GM12878 (cell line): ENCODE measurements around the gene ATP5F1A. TPM values are rescaled to one million over a fixed set of nuclear protein-coding genes. Genes with fewer than 3 reads are reported as not detected.

ENCODE experiments used
- ATAC-seq: fragments of 200-7000 bp; cut with Tn5 transposase; 3 replicates; pipeline ENCODE4 v1.9.1; 2020; ENCODE audit warnings: mild to moderate bottlenecking, moderate library complexity
- BruUV-seq: library from RNA; stranded (reverse); fragments of 400-500 nt; replicated peaks from 2 replicates; lab custom pipeline; 2021; lab: Mats Ljungman, UMichigan
- CTCF ChIA-PET: fragments of 300-600 bp; sonication (Branson Sonifier 250); formaldehyde crosslinking; extraction: SDS; loops from one replicate; lab custom pipeline; 2021; ENCODE audit warnings: inconsistent platforms; lab: Yijun Ruan, JAX
- POLR2A ChIA-PET: fragments of 350-600 bp; formaldehyde crosslinking; extraction: SDS; loops from one replicate; lab custom pipeline; 2021; ENCODE audit warnings: inconsistent platforms; lab: Charles Lee
- RAD21 ChIA-PET: fragments of 300-600 bp; sonication (Branson Sonifier 250); formaldehyde crosslinking; loops from one replicate; lab custom pipeline; 2023; ENCODE audit warnings: antibody characterized with exemption; ENCODE audit not compliant: unreplicated experiment; lab: Charles Lee
- SMC1A ChIA-PET: fragments of 300-600 bp; sonication (Branson Sonifier 250); formaldehyde crosslinking; loops from one replicate; lab custom pipeline; 2023; ENCODE audit not compliant: unreplicated experiment, uncharacterized antibody; lab: Charles Lee
- DNase-seq: peaks from one replicate; pipeline ENCODE4 v3.0.0-alpha.2; 2011; ENCODE audit warnings: low read depth, low spot score
- FAIRE-seq: peaks from 3 replicates; lab custom pipeline; 2011; peaks lifted over from hg19 to GRCh38; lab: Jason Lieb, UNC
- H2AFZ ChIP-seq: 2 replicates; pipeline ENCODE4 v1.6.0; 2011; ENCODE audit warnings: low read depth, low read length, control low read depth; ENCODE audit not compliant: control insufficient read depth
- H3K27ac ChIP-seq: 2 replicates; pipeline ENCODE4 v1.5.1; 2011; ENCODE audit warnings: control low read depth; ENCODE audit not compliant: control insufficient read depth, insufficient read depth
- H3K27me3 ChIP-seq, 2 experiments: replicated peaks in 1 of 2; 2 replicates each; pipeline versions ENCODE4 v1.6.0 to v1.6.1; 2011; ENCODE audit warnings: low read length in 1 of 2; ENCODE audit not compliant: control insufficient read depth in 2 of 2, insufficient read depth in 2 of 2
- H3K36me3 ChIP-seq, 2 experiments: 2 replicates each; pipeline ENCODE4 v1.5.1; 2011; ENCODE audit warnings: low read length in 1 of 2; ENCODE audit not compliant: control insufficient read depth in 2 of 2, insufficient read depth in 2 of 2
- H3K4me1 ChIP-seq: 2 replicates; pipeline ENCODE4 v1.6.1; 2011; ENCODE audit warnings: mild to moderate bottlenecking, low read length, moderate library complexity, mixed read lengths; ENCODE audit not compliant: control insufficient read depth, insufficient read depth
- H3K4me2 ChIP-seq: 2 replicates; pipeline ENCODE4 v1.6.0; 2011; ENCODE audit warnings: control low read depth; ENCODE audit not compliant: control insufficient read depth, insufficient read depth
- H3K4me3 ChIP-seq: fragments of 200-600 bp; sonication (generic); 2 replicates; pipeline ENCODE4 v1.5.1; 2016
- H3K79me2 ChIP-seq: 2 replicates; pipeline ENCODE4 v1.6.0; 2011; ENCODE audit warnings: low read length; ENCODE audit not compliant: control insufficient read depth, insufficient read depth
- H3K9ac ChIP-seq: 2 replicates; pipeline ENCODE4 v1.8.0; 2011; ENCODE audit warnings: low read length, control low read depth, mixed read lengths; ENCODE audit not compliant: control insufficient read depth, insufficient read depth
- H3K9me3 ChIP-seq: replicated peaks from 3 replicates; pipeline ENCODE4 v1.5.1; 2011; ENCODE audit warnings: mild to moderate bottlenecking, low read length; ENCODE audit not compliant: control insufficient read depth, insufficient read depth
- H4K20me1 ChIP-seq: 2 replicates; pipeline ENCODE4 v1.6.0; 2011; ENCODE audit not compliant: control insufficient read depth, insufficient read depth
- BACH1 ChIP-seq: fragments of 450-650 bp; IDR thresholded peaks from 2 replicates; pipeline ENCODE4 v1.6.1; 2017; ENCODE audit warnings: mild to moderate bottlenecking, borderline replicate concordance
- CEBPB ChIP-seq, 2 experiments: fragments of 150-350 bp in 1 of 2; IDR thresholded peaks; 2 replicates each; pipeline ENCODE4 v1.6.1; 2012 to 2014; ENCODE audit warnings: low read depth in 2 of 2, low read length in 2 of 2, borderline replicate concordance in 1 of 2, inconsistent platforms in 1 of 2
- EED ChIP-seq: sonication (generic); IDR thresholded peaks from 2 replicates; pipeline ENCODE4 v1.6.1; 2016; ENCODE audit warnings: antibody characterized with exemption, low read depth
- JUNB ChIP-seq: IDR thresholded peaks from 2 replicates; pipeline ENCODE4 v1.6.1; 2016; ENCODE audit warnings: antibody characterized with exemption, mild to moderate bottlenecking
- NR2C1 ChIP-seq: fragments of 450-650 bp; IDR thresholded peaks from 2 replicates; pipeline ENCODE4 v1.6.1; 2017; ENCODE audit warnings: antibody characterized with exemption, mild to moderate bottlenecking, moderate library complexity
- RAD21 ChIP-seq: IDR thresholded peaks from 2 replicates; pipeline ENCODE4 v1.6.1; 2011; ENCODE audit warnings: mild to moderate bottlenecking, low read depth, low read length, moderate library complexity; ENCODE audit not compliant: insufficient read depth
- SMC3 ChIP-seq: IDR thresholded peaks from 2 replicates; pipeline ENCODE4 v1.6.1; 2011; ENCODE audit warnings: low read length, improper control_type of control experiment, borderline replicate concordance
- SPI1 ChIP-seq: IDR thresholded peaks from 2 replicates; pipeline ENCODE4 v1.6.1; 2011; ENCODE audit warnings: low read depth, mild to moderate bottlenecking, low read length, moderate library complexity, borderline replicate concordance; ENCODE audit not compliant: insufficient read depth
- STAT3 ChIP-seq: IDR thresholded peaks from 2 replicates; pipeline ENCODE4 v1.6.1; 2011; ENCODE audit warnings: low read depth, low read length, improper control_type of control experiment
- ZNF217 ChIP-seq: fragments of 450-650 bp; IDR thresholded peaks from 2 replicates; pipeline ENCODE4 v1.6.1; 2017; ENCODE audit warnings: antibody characterized with exemption, mild to moderate bottlenecking
- WGBS: methylation state at CpG from one replicate; pipeline ENCODE4 v1.1.6; 2016; ENCODE audit warnings: low lambda C conversion rate; ENCODE audit not compliant: insufficient replicate concordance, insufficient coverage; ENCODE audit errors: missing lambda C conversion rate; 5-methylcytosine and 5-hydroxymethylcytosine counted together
- in situ Hi-C: fragments of 300-500 bp; cut with MboI; formaldehyde crosslinking; loops from 9 replicates; pipeline ENCODE4 v1.14.3; 2018; ENCODE audit warnings: mixed read lengths
- intact Hi-C: fragments of 100-400 bp; cut with micrococcal nuclease; formaldehyde crosslinking; loops from one replicate; pipeline ENCODE4 v1.14.2; 2022; ENCODE audit not compliant: unreplicated experiment
- polyA plus RNA-seq, 11 experiments: library from polyadenylated mRNA; depleted of rRNA in 4 of 11; unstranded in 6 of 11; stranded (reverse) in 5 of 11; fragments of >200 nt; fragmentation: Nextera tagmentation in 4 of 11; fragmentation: Illumina TruSeq in 1 of 11; extraction: Ambion mirVana in 4 of 11; extraction: Trizol in 1 of 11; gene quantifications; 1 replicate in 1 of 11; 2 replicates in 10 of 11; pipeline versions ENCODE4 v1.2.1 to v1.2.3, GENCODE V29; 2011 to 2016; ENCODE audit warnings: inconsistent platforms in 2 of 11, missing spikeins in 2 of 11, low read depth in 1 of 11
- total RNA-seq, 4 experiments: library from RNA; depleted of rRNA in 3 of 4; stranded (reverse); fragments of >200 nt in 3 of 4; fragmentation: Illumina TruSeq in 1 of 4; extraction: Trizol in 1 of 4; gene quantifications; 2 replicates each; pipeline versions ENCODE4 v1.2.1 to v1.2.3, GENCODE V29; 2013 to 2021
- TF ChIP-seq, protein P1 (sequence below): fragments of 450-650 bp; IDR thresholded peaks from 2 replicates; pipeline ENCODE4 v1.6.1; 2017; ENCODE audit warnings: low read depth, mild to moderate bottlenecking, moderate library complexity
- TF ChIP-seq, protein P2 (sequence below), 3 experiments: IDR thresholded peaks in 2 of 3; conservative IDR thresholded peaks in 1 of 3; 2 replicates each; pipeline ENCODE4 v1.5.1; 2011; ENCODE audit warnings: low read depth in 3 of 3, low read length in 3 of 3, mild to moderate bottlenecking in 3 of 3, control low read depth in 2 of 3, moderate library complexity in 2 of 3, inconsistent platforms in 1 of 3, mixed read lengths in 1 of 3; ENCODE audit not compliant: control insufficient read depth in 2 of 3, insufficient read depth in 1 of 3; ENCODE audit errors: extremely low read depth in 1 of 3
- TF ChIP-seq, protein P3 (sequence below): IDR thresholded peaks from 2 replicates; pipeline ENCODE4 v1.6.1; 2011; ENCODE audit warnings: mild to moderate bottlenecking, low read depth, low read length, moderate library complexity; ENCODE audit not compliant: insufficient replicate concordance
- TF ChIP-seq, protein P4 (sequence below): IDR thresholded peaks from 2 replicates; pipeline ENCODE4 v1.6.1; 2011; ENCODE audit warnings: low read depth, low read length, improper control_type of control experiment, borderline replicate concordance
- TF ChIP-seq, protein P5 (sequence below): IDR thresholded peaks from 2 replicates; pipeline ENCODE4 v1.6.1; 2011; ENCODE audit warnings: low read depth, mild to moderate bottlenecking, low read length, moderate library complexity, borderline replicate concordance; ENCODE audit errors: extremely low read depth

Gene ATP5F1A
- total and polyA plus RNA-seq, 10 of the 15 experiments (the other 5 are each of a cell fraction or from before 2014, with no cell fraction given): 592 to 1,161 (median 723) TPM

DNA sequence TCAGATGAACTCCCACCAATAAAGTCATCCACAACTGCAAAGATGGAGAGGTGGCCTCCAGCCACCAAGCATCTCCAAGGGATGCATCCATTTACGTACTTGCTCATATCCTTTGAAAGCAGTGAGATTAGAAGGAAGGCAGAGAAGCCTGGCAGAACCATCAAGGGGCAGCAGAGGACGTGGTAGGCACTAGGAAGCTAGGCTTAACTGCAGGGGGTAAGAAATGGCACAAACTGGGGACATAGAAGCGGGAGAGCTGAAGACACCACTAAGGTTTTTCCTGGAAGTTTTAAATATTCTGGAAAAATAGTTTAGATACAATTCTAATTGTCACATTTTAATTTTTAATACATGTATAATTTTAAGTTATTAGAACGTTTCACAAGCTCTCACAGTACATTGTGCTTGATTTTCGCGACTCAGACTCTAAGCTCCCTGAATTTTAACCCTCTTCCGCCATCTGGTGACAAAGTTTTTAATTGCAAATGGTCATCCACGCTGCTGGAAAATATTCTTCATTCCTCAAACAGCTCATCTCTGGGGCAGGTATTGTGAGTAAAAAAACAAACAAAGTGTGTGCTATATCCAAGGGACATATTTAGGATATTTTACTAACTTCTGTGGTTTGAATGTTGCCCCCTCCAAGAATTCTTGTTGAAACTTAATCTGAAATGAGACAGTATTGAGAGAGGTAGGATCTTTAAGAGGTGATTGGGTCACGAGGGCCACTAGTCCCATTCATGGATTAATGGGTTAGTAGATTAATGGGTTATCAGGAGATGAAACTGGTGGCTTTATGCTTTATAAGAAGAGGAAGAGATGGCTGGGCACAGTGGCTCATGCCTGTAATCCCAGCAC is 24.4 kb downstream of the ATP5F1A start:
- Histone ChIP-seq H3K4me1 (peaks cover 14% of the 10 kb centered on the region), H3K4me3 (no peak overlapping the region), H3K9ac (no peak overlapping the region), H3K27ac (no peak overlapping the region), H3K9me3 (no peaks in the 10 kb centered on the region), H3K36me3 (no peaks in the 10 kb centered on the region; a peak in 3 of 4 replicates), H3K4me2 (no peak overlapping the region), H2AFZ (no peak overlapping the region), H3K79me2 (no peaks in the 10 kb centered on the region; the same call in none of the 2 replicates), H4K20me1 (no peaks in the 10 kb centered on the region), H3K27me3 (no peaks in the 10 kb centered on the region; a peak in 1 of 4 replicates)
- no TSS peak for BruUV-seq
- WGBS: 28% methylated on average over 9 of the region's 9 CpGs
- DNase-seq (no peak), ATAC-seq (peak; percentile 63), FAIRE-seq (peak; percentile 86)
- RAD21 ChIA-PET: interaction anchor here (0.5 to 2.5 kb wide), 30 partner anchors 9 to 584 kb away, joined by 3 to 39 read pairs (median 4); no protein-coding TSS in a partner anchor
- intact Hi-C loops (loop anchor here (2.0 to 5.0 kb wide), 4 partner anchors 96 to 409 kb away; no protein-coding TSS in a partner anchor), in situ Hi-C loops (loop anchor here (5.0 to 10.0 kb wide), 2 partner anchors 151 to 379 kb away; no protein-coding TSS in a partner anchor)
- SMC1A ChIA-PET: interaction anchor here (0.7 to 2.1 kb wide), 38 partner anchors 9 to 452 kb away, joined by 3 to 36 read pairs (median 5); no protein-coding TSS in a partner anchor
- POLR2A ChIA-PET: no interaction called here
- CTCF ChIA-PET: interaction anchor here (0.7 to 5.4 kb wide), 65 partner anchors 10 to 841 kb away, joined by 3 to 78 read pairs (median 5); partner anchors contain the start of genes ATP5F1A, HAUS1 and SLC14A1
- TF ChIP-seq EED (no peak), CEBPB (IDR thresholded peaks at IDR 0.05; ENCODE audit: borderline replicate concordance in 1 of 2, low read depth in 2 of 2, low read length in 2 of 2) (no peak), RAD21 (peak; percentile 91), STAT3 (no peak), ZNF217 (no peak), SPI1 (no peak), NR2C1 (no peak), SMC3 (peak; percentile 65; the same call in 1 of the 2 replicates), BACH1 (no peak), JUNB (no peak)
- TF ChIP-seq, protein P1, sequence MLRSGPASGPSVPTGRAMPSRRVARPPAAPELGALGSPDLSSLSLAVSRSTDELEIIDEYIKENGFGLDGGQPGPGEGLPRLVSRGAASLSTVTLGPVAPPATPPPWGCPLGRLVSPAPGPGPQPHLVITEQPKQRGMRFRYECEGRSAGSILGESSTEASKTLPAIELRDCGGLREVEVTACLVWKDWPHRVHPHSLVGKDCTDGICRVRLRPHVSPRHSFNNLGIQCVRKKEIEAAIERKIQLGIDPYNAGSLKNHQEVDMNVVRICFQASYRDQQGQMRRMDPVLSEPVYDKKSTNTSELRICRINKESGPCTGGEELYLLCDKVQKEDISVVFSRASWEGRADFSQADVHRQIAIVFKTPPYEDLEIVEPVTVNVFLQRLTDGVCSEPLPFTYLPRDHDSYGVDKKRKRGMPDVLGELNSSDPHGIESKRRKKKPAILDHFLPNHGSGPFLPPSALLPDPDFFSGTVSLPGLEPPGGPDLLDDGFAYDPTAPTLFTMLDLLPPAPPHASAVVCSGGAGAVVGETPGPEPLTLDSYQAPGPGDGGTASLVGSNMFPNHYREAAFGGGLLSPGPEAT: no peak
- TF ChIP-seq, protein P2, sequence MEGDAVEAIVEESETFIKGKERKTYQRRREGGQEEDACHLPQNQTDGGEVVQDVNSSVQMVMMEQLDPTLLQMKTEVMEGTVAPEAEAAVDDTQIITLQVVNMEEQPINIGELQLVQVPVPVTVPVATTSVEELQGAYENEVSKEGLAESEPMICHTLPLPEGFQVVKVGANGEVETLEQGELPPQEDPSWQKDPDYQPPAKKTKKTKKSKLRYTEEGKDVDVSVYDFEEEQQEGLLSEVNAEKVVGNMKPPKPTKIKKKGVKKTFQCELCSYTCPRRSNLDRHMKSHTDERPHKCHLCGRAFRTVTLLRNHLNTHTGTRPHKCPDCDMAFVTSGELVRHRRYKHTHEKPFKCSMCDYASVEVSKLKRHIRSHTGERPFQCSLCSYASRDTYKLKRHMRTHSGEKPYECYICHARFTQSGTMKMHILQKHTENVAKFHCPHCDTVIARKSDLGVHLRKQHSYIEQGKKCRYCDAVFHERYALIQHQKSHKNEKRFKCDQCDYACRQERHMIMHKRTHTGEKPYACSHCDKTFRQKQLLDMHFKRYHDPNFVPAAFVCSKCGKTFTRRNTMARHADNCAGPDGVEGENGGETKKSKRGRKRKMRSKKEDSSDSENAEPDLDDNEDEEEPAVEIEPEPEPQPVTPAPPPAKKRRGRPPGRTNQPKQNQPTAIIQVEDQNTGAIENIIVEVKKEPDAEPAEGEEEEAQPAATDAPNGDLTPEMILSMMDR (IDR thresholded peaks at IDR 0.05 in 2 of 3, conservative IDR thresholded peaks at IDR 0.05 in 1 of 3; ENCODE audit: control insufficient read depth in 2 of 3, extremely low read depth in 1 of 3, insufficient read depth in 1 of 3, low read depth in 3 of 3, low read length in 3 of 3): peak; percentile 44 to 68 (median 51); a peak in 5 of 6 replicates
- TF ChIP-seq, protein P3, sequence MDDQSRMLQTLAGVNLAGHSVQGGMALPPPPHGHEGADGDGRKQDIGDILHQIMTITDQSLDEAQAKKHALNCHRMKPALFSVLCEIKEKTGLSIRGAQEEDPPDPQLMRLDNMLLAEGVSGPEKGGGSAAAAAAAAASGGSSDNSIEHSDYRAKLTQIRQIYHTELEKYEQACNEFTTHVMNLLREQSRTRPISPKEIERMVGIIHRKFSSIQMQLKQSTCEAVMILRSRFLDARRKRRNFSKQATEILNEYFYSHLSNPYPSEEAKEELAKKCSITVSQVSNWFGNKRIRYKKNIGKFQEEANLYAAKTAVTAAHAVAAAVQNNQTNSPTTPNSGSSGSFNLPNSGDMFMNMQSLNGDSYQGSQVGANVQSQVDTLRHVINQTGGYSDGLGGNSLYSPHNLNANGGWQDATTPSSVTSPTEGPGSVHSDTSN: no peak
- TF ChIP-seq, protein P4, sequence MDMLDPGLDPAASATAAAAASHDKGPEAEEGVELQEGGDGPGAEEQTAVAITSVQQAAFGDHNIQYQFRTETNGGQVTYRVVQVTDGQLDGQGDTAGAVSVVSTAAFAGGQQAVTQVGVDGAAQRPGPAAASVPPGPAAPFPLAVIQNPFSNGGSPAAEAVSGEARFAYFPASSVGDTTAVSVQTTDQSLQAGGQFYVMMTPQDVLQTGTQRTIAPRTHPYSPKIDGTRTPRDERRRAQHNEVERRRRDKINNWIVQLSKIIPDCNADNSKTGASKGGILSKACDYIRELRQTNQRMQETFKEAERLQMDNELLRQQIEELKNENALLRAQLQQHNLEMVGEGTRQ: no peak
- TF ChIP-seq, protein P5, sequence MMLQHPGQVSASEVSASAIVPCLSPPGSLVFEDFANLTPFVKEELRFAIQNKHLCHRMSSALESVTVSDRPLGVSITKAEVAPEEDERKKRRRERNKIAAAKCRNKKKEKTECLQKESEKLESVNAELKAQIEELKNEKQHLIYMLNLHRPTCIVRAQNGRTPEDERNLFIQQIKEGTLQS: no peak
